Measurements from ENCODE around the gene HPCAL1. TPM values are rescaled to one million over a fixed set of nuclear protein-coding genes. Genes with fewer than 3 reads are reported as not detected.

The HPCAL1 gene
- total and polyA plus RNA-seq, 2 of the 4 experiments (the other 2 are of a cell fraction), result 8.2 to 33.7 TPM

- H3K36me3 ChIP-seq (ENCODE audit: control insufficient read depth, insufficient read depth, low read length), result no peaks in the 10 kb centered on the region
- no peaks in the 10 kb centered on the region for H3K79me1 ChIP-seq (ENCODE audit: low read depth in 1 of 2, low read length in 2 of 2)
- intact Hi-C loops (cut with micrococcal nuclease), result no loop called here
- no peak overlapping the region for H3K4me2 ChIP-seq (ENCODE audit: low read depth, low read length)
- H4K20me1 ChIP-seq (ENCODE audit: insufficient read depth, low read length), result no peaks in the 10 kb centered on the region
- no peaks in the 10 kb centered on the region for H3K9me3 ChIP-seq (ENCODE audit: control insufficient read depth, insufficient read depth, low read length)
- H4K91ac ChIP-seq (ENCODE audit: insufficient read depth, low read depth, low read length), result no peak overlapping the region
- no peak overlapping the region for H2BK120ac ChIP-seq (ENCODE audit: low read depth, low read length)
- no peak overlapping the region for H3K27ac ChIP-seq (ENCODE audit: insufficient read depth, low read length)
- H3K4ac ChIP-seq (ENCODE audit: low read depth, low read length), result no peak overlapping the region
- H3K56ac ChIP-seq (ENCODE audit: extremely low read depth, insufficient read depth, low read length), result no peak overlapping the region
- no peak overlapping the region for H2AK9ac ChIP-seq (replicated peaks; ENCODE audit: low read depth, low read length, poor library complexity)
- no peak overlapping the region; a peak in 1 of 4 replicates for H4K8ac ChIP-seq (ENCODE audit: low read depth in 2 of 2, low read length in 2 of 2)
- no peak overlapping the region for H3K4me3 ChIP-seq (ENCODE audit: insufficient read depth, low read depth, low read length)
- H3K14ac ChIP-seq (replicated peaks; ENCODE audit: low read depth, low read length), result no peak overlapping the region; the same call in 1 of the 2 replicates
- H3K9ac ChIP-seq (ENCODE audit: low read depth, low read length), result no peak overlapping the region
- no peak overlapping the region for H4K5ac ChIP-seq (ENCODE audit: low read depth, low read length)
- H2AFZ ChIP-seq (replicated peaks; ENCODE audit: low read length, poor library complexity), result peak overlapping the region; percentile 74
- no peaks in the 10 kb centered on the region for H3K9me1 ChIP-seq (ENCODE audit: insufficient read depth, low read length)
- H3K23ac ChIP-seq (ENCODE audit: low read depth, low read length), result no peak overlapping the region
- H2BK20ac ChIP-seq (ENCODE audit: low read depth, low read length), result no peak overlapping the region
- no TSS peak for BruUV-seq (replicated peaks)
- H3K4me1 ChIP-seq (ENCODE audit: control insufficient read depth, insufficient read depth, low read length), result peaks cover 2% of the 10 kb centered on the region
- dilution Hi-C loops (cut with HindIII; ENCODE audit: low sequenced_read_pairs, unreplicated experiment), result no loop called here
- WGBS, 2 experiments (ENCODE audit: extremely low coverage in 2 of 2, insufficient read length in 1 of 2), result 27% methylated on average over 2 of the region's 11 CpGs; no CpG with 5 or more reads in 1 of the 2 experiments
- in situ Hi-C loops (cut with MboI; ENCODE audit: low sequenced_read_pairs), result loop anchor here (5.0 kb wide), 1 partner anchor 199 kb away; no protein-coding TSS in a partner anchor
- DNase-seq (peak; percentile 73), ATAC-seq (ENCODE audit: low read depth) (no peak)
- H2BK15ac ChIP-seq (ENCODE audit: low read depth, low read length), result no peak overlapping the region
- ChIA-PET CTCF (no interaction called here), POLR2A (ENCODE audit: unreplicated experiment) (no interaction called here)
- TF ChIP-seq CEBPB (IDR thresholded peaks at IDR 0.05; ENCODE audit: low read depth, low read length) (no peak), CHD1 (IDR thresholded peaks at IDR 0.05; ENCODE audit: low read depth, low read length) (no peak), FOS (IDR thresholded peaks at IDR 0.05; ENCODE audit: low read depth, low read length) (no peak), RAD21 (IDR thresholded peaks at IDR 0.05; ENCODE audit: low read length) (no peak), NFE2L2 (IDR thresholded peaks at IDR 0.05; ENCODE audit: low read depth, low read length) (no peak), ELK1 (IDR thresholded peaks at IDR 0.05; ENCODE audit: borderline replicate concordance, low read depth, low read length) (no peak), RFX5 (IDR thresholded peaks at IDR 0.05; ENCODE audit: low read depth, low read length) (no peak), MAFK (IDR thresholded peaks at IDR 0.05; ENCODE audit: low read depth, low read length) (no peak), RCOR1 (IDR thresholded peaks at IDR 0.05; ENCODE audit: insufficient replicate concordance, low read length) (no peak), MXI1 (IDR thresholded peaks at IDR 0.05; ENCODE audit: borderline replicate concordance, low read depth, low read length) (no peak), MAZ (IDR thresholded peaks at IDR 0.05; ENCODE audit: borderline replicate concordance, low read depth, low read length) (no peak)
- H2AK5ac ChIP-seq (ENCODE audit: low read depth, low read length), result no peak overlapping the region
- no peak overlapping the region for H3K18ac ChIP-seq (ENCODE audit: low read depth, low read length)
- H3K27me3 ChIP-seq (ENCODE audit: control insufficient read depth, insufficient read depth, low read length), result peaks cover 21% of the 10 kb centered on the region
- H2BK5ac ChIP-seq (ENCODE audit: low read depth, low read length, poor library complexity, severe bottlenecking), result no peak overlapping the region
Observed at GRCh38 chr2:10457846-10458598, 155.3 kb downstream of the HPCAL1 start.
